Stimulated activated CD4-positive, alpha-beta T cell treated with anti-CD3 and anti-CD28 coated beads, Interleukin-12 subunit alpha, Interleukin-12 subunit beta, amount 100 ng/mL, for 48 hours (primary cell): ENCODE results near the gene TMEM131.
"Not testable (repeated sequence)": the region's sequence is repeated elsewhere in the genome, so short reads cannot be mapped to it uniquely, and the experiment has no call there.

Source experiments
- DNase-seq, 3 donors: peaks; one replicate each; pipeline ENCODE4 v3.0.0-alpha.2; 2020; ENCODE audit warnings: low read depth in 2 of 3, low spot score in 1 of 3

The TMEM131 gene

DNA sequence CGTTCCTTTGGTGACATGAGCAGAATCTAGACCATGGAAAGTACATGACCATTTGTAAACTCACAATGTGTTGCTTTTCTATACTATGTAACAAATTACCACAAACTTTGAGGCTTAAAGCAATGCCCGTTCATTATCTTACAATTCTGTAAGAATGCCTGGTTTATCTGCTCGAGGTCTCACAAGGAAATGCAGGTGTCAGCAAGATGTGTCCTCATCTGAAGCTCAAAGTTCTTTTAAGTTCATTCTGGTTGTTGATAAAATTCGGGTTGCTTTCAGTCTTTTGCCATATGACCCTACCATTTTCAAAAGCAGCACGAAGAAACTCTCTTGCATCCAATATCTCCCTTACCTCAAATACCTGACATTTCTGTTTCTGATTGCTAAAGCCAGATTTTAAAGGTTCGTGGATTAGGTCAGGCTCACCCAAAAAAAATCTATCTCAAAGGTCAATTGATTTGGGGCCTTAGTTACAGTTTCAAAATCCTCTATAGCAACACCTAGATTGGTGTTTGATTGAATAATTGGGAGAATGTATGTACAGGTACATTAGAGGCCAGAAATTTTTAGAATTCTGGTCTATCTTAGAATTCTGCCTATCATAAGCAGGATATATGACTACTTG lies 125.9 kb downstream of the TMEM131 start:
- DNase-seq: no peak

DNA sequence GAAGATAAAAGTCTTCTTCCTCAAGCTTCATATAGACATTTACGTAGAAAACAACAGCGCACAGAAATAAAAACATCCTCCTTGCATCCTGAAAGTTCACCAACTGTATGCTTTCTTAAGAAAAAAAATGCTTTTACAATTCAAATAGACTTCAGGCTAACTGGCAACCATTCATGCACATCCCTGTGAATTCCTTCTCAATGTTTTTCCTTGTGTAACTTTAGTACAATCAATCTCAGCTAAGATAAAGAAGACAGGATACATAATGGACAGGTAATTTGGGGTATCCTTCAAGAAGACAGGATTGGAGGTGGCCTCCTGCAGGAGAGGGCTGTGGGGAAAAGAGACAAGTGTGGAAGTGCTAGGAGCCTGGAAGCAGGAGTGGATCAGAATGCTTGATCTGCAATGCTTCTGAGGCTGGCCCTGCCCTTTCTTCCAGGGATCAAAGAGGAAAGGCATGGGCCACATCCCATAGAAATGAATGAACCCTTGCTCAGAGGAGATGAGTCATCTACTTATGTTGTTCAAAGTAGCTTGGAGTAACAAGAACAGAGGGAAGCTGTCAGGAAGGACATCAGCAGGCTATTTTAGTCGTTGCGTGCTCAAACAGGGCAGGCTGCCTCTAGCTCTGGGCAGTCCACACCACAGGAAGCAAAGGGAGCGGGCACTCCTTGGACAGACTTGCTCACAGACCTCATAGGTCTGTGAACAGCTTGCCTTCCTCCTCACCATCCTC lies 126.6 kb downstream of the TMEM131 start:
- no peak for DNase-seq

DNA sequence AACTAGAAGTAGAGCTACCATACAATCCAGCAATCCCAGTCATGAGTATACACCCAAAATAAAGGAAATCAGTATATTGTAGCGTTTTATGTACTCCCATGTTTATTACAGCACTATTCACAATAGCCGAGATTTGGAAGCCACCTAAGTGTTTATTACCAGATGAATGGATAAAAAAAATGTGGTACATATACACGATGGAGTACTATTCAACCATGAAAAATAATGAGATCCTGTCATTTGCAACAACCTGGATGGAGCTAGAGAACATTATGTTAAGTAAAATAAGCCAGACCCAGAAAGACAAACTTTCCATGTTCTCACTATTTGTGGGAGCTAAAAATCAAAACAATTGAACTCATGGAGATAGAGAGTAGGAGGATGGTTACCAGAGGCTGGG lies 131.9 kb downstream of the TMEM131 start:
- no peak for DNase-seq

DNA sequence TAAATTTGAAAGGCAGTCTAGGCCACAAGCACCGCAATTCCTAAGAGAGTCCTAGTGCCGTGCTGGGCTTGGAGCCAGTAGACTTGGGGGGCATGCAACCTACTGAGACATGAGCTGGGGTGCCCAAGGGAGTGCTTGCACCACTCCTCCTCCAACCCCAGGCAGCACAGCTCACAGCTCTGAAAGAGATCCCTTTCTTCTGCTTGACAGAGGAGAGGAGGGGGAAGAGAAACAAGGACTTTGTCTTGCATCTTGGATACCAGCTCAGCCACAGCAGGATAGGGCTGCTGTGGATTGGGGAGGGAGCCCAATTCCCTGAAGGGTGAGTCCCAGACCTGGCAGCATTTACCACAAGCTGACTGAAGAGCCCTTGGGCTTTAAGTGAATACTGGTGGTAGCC lies 134.6 kb downstream of the TMEM131 start:
- no peak for DNase-seq

DNA sequence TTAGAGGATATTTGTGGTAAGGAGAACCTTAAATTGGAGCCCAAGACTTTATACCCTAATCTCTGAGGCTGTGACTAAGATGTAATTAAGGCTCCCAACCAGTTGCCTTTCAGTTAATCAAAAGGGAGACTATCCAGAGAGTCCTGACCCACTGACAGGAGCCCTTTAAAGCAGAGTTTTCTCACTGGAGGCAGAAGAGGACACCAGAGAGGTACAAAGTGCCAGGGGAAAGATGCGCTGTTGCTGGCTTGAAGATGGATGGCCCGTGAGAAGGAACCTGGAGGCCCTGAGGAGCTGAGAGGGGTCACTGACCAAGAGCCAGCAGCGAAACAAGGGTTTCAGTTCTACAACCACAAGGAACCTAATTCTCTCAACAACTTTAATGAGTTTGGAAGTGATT lies 137.3 kb downstream of the TMEM131 start:
- DNase-seq: no peak

DNA sequence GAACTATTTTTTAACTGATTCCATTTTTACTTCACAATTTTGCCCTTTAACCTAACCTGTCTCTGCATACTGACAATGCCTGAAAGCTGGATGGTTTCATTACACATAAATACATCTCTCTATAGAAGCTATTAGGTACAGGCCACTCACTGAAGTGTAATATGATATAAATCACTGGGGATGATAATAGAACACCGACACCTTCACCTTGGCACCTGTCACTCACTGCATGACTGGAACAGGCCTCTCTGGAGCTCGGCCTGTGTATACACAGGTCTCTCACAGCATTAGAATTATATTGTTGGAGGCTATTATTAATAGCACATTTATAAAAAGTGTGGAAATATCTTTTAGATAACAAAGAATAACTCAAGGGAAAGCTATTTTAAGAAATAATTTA lies 138.2 kb downstream of the TMEM131 start:
- no peak for DNase-seq

DNA sequence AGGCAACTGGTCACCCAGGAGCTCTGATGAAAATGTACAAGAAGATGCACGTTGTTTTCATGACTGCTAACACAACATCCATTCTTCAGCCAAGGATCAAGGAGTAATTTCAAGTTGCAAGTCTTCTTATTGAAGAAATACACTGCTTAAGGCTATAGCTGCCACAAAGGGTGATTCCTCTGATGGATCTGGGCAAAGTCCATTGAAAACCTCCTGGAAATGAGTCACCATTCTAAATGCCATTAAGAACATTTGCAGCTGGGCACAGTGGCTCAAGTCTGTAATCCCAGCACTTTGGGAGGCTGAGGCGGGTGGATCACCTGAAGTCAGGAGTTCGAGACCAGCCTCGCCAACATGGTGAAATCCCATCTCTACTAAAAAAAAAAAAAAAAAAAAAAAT lies 142.7 kb downstream of the TMEM131 start:
- not testable (repeated sequence) for DNase-seq

DNA sequence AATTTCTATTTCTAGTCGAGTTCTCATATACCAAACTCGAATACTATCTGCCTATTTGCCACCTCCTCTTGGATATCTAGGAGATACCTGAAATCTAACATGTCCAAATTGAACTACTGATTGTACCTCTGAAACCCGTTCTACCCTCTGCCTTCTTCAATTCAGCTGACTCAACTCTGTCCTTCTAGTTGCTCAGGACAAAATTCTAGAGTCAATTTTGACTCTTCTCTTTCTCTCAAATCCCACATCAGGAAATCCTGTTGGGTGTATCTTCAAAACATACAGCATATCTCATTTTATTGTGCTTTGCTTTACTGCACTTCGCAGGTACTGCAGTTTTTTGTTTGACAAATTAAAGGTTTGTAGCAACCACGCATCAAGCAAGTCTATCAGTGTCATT lies 144.6 kb downstream of the TMEM131 start:
- no peak for DNase-seq

DNA sequence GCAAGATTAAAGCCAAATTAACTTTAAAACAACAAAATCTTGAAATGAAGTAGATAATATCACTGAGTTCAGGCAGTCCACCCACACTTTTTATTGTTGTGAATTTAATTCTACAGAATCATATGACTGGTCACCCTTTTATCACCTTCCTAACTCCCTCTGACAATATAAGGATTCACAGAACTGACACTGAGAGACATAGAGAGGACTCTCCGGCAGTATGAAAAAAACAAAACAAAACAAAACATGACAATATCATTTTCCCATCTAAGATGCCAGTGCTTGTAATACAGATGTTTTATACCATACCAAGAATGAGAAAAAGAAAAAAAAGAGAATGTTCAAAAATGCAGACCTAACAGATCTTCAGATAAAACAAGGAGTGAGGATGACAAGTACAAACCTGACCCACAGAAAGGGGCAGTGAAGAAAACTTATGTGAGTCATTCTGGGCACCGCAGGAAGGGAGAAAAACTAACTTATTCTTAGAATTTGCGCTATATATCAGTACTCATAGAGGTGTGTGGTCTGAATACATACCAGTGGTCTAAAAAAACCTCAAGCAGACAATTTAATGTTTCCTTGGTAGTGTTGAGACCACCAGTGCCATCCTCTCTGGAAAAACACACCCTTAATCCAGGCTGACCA lies 145.7 kb downstream of the TMEM131 start:
- no peak for DNase-seq

DNA sequence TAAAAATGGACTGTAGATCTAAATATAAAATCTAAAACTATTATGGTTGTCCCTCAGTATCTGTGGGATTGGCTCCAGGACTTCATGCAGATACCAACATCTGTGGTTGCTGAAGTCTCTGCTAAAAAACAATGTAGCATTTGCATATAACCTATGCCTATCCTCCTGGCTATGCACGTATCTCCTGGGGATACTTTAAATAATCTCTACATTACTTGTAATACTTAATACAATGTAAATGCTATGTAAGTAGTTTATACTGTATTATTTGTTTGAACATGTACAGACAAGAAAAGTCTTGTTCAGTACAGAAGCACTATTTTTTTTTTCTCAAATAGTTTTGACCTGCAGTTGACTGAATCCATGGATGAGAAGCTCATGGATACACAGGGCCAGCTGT lies 147.4 kb downstream of the TMEM131 start:
- DNase-seq: no peak

DNA sequence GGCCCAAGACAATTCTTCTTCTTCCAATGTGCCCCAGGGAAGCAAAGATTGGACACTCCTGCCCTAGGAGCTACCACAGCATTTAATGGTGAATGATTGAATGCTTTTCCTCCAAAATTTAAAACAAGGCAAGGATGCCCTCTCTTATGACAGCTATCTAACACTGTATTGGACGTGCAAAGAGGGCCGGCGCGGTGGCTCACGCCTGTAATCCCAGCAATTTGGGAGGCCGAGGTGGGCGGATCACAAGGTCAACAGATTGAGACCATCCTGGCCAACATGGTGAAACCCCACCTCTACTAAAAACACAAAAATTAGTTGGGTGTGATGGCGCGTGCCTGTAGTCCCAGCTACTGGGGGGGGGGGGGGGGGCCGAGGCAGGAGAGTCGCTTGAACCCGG lies 149.0 kb downstream of the TMEM131 start:
- DNase-seq: not testable (repeated sequence)

DNA sequence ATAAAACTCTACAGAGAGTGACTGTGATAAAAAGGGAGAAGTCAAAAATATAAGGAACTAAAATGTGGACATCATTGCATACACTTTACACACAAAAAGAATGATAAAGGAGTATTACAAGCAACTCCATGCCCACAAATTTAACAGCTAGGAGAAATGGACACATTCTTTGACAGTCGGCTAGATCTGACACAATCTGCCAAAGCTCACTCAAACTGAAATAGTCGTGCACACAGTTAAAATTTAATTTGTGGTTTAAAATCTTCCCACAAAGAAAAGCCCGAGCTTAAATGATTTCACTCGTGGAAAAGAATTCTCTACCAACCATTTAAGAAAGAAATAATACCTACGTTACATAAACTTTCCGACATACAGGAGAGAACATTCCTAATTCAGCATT lies 149.9 kb downstream of the TMEM131 start:
- DNase-seq: no peak

DNA sequence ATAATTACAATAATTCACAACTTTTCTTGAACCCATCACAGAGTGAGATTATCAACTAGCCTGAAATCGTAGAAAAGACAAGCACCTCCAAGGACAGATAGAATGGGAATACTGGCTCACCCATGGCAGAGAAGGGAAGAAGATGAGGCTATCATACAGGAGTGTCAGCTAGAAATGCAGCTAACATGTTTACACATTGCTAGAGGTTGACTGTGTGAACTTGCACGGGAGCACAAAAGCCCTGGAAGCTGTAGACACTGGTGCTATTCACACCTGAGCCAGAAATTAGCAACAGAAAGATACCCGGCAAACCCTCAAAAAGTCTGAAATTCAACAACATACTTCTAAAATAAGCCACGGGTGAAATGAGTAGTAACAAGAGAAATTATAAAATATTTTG lies 150.6 kb downstream of the TMEM131 start:
- DNase-seq: no peak

DNA sequence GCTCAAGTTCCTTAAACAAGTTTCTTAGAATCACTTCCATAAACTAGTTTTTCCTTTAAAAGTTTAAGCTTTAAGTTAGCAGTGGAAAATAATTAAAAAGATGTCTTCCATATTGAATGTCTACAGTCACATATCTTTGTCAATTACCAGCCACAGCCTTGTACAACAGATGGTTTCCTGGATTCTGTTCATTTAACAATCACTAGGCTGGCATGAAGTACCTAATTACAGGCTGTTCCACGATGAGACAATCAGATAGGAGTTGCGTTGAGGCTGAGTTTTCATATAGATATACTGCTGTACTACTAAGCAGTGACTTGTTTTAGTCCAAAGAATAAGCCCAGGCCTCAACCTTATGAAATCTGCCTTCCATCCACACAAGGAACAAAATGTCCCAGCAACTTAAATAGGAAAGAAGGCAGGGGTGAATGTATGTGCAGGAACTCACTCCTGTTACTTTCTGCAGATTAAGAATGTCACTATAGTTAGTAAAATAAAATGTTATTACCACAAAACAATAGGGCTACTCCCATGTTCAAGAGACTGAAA lies 151.4 kb downstream of the TMEM131 start:
- no peak for DNase-seq

DNA sequence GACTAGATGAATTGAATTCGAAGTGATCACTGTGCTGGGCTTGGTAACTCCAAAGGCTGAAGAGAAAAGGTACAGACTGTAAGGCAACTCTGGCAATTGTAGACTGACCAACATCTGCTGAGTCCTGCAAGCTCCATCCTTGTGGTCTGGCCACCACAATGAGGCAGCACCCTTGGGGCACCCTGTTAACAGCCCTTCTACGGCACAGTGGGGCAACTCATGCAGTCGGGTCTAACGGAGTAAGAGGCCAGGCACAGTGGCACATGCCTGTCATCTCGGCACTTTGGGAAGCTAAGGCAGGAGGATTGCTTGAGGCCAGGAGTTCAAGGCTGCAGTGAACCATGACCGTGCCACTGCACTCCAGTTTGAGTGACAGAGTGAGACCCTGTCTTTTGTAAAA lies 155.6 kb downstream of the TMEM131 start:
- DNase-seq: no peak

DNA sequence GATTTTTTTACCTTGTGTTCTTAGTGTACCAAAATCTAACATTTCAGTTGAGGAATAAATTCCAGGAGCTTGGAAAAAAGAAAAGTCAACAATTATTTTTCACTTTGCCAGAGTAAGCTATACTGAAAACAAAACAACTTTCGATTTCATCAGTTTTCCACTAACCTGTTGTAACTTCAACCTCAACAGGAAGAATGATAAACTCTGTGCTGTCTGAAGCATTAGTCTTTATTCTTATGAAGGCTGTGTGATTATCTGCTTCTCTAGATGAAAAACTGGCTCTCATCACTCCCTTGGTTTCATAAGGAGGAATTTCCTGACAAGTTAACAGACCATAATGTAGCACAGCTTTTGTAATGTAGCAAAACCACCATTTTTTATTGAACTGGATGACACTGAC lies 161.1 kb downstream of the TMEM131 start:
- DNase-seq: no peak

DNA sequence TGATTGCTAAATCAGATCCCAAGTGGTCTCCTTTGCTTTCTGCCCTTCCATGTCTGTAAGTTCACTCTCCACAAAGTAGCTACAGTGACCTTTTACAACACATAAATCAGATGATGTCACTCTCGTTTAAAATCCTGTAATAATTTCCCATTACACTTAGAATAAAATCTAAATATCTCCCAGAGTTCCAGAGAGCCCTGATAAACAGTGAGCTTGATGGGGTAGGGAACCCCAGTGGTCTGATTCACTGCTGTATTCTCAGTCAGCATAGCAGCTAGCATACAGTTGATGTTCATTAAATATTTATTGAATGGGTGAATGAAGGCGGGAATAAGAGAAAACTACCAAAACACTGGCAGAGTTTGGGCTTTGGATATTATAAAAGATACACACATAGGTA lies 164.6 kb downstream of the TMEM131 start:
- DNase-seq: no peak

DNA sequence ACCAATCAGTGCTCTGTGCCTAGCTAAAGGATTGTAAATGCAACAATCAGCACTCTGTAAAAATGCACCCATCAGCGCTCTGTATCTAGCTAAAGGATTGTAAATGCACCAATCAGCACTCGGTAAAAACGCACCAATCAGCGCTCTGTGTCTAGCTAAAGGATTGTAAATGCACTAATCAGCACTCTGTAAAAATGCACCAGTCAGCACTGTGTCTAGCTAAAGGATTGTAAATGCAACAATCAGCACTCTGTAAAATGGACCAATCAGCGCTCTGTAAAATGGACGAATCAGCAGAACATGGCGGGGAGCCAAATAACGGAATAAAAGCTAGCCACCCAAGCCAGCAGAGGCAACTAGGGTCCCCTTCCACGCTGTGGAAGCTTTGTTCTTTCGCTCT lies 166.5 kb downstream of the TMEM131 start:
- not testable (repeated sequence) for DNase-seq

DNA sequence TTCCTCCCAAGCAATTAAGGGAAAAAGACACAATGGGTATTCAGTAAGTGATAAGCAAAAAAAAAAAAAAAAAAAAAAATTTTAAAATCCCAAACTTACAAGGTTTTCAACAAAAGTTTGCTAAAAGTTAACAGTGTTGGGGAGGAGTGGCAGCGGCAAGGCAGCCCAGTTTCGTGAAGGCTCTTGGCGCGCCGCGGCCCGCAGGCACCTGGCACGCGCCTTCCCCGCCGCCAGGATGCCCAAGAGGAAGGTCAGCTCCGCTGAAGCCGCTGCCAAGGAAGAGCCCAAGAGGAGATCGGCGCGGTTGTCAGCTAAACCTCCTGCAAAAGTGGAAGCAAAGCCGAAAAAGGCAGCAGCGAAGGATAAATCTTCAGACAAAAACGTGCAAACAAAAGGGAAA lies 168.7 kb downstream of the TMEM131 start:
- DNase-seq: not testable (repeated sequence)

DNA sequence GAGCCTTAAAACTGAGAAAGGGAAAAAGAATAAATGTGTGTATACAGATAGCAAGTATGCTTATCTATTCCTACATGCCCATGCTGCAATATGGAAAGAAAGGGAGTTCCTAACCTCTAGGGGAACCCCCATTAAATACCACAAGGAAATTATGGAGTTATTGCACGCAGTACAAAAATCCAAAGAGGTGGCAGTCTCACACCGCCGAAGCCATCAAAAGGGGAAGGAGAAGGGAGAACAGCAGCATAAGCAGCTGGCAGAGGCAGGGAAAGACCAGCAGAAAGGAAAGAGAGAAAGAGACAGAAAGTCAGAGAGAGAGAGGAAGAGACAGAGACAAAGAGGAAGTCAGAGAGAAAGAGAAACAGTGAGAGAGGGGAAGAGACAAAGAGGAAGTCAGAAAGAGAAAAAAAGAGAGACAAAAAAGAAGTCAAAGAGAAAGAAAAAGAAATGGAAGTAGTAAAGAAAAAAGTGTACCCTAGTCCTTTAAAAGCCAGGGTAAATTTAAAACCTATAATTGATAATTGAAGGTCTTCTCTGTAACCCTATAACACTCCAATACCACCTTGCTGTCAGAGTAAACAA lies 169.4 kb downstream of the TMEM131 start:
- not testable (repeated sequence) for DNase-seq

DNA sequence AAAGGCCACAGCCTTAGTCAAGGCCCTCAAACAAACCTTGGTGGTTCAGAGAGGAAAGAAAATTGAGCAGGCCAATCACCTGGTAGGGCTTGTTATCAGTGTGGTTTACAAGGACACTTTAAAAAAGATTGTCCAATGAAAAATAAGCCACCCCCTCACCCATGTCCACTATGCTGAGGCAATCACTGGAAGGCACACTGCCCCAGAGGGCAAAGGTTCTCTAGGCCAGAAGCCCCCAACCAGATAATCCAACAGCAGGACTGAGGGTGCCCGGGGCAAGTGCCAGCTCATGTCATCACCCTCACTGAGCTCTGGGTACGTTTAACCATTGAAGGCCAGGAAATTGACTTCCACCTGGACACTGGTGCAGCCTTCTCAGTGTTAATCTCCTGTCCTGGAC lies 171.7 kb downstream of the TMEM131 start:
- DNase-seq: not testable (repeated sequence)

DNA sequence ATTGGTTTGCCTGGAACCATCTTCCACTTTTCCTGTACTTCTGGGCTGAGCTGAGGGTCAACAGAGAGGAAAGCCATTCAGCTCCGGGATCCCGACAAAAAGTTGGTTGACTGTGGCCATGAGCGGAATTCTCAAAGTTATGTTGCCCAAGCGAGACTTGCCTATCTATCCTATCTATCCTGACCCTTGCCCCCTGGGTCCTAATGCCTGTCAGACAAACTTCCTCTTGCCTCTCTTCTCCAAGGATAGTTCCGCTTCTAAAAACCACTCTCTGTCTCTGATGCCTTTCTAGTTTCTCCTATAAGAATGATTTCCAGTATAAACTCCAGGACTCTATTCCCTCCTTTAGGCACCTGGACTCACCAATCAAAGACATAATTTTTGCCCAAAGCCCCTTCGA lies 173.9 kb downstream of the TMEM131 start:
- not testable (repeated sequence) for DNase-seq
